CD4-positive, alpha-beta T cell treated with Interleukin-12 subunit alpha and Interleukin-12 subunit beta, for 1 hour (primary cell): ENCODE results near the gene ITGB8.

Source experiments
- DNase-seq: peaks from one replicate; pipeline ENCODE4 v3.0.0-alpha.2; 2020

Gene ITGB8

GRCh38 chr7:20344396-20344795, 13.7 kb downstream of the ITGB8 start:
- DNase-seq: no peak

- no peak for DNase-seq
These were observed 15.9 kb downstream of the ITGB8 start for GRCh38 chr7:20346577-20346976.

- DNase-seq: no peak
These were observed 17.0 kb downstream of the ITGB8 start for GRCh38 chr7:20347680-20348079.

GRCh38 chr7:20348125-20348807, 17.6 kb downstream of the ITGB8 start:
- no peak for DNase-seq

GRCh38 chr7:20350518-20350951, 19.8 kb downstream of the ITGB8 start:
- DNase-seq: no peak

GRCh38 chr7:20350996-20351692, 20.4 kb downstream of the ITGB8 start:
- no peak for DNase-seq

- DNase-seq: no peak
These were observed 21.2 kb downstream of the ITGB8 start for GRCh38 chr7:20351901-20352300.

- DNase-seq: no peak
These were observed 22.0 kb downstream of the ITGB8 start for GRCh38 chr7:20352573-20353306.

- DNase-seq: no peak
These were observed 24.2 kb downstream of the ITGB8 start for GRCh38 chr7:20354610-20355528.

GRCh38 chr7:20358106-20358505, 27.4 kb downstream of the ITGB8 start:
- DNase-seq: no peak

GRCh38 chr7:20358762-20359282, 28.1 kb downstream of the ITGB8 start:
- DNase-seq: no peak

- no peak for DNase-seq
These were observed 28.8 kb downstream of the ITGB8 start for GRCh38 chr7:20359341-20359963.

- no peak for DNase-seq
These were observed 32.0 kb downstream of the ITGB8 start for GRCh38 chr7:20362574-20363253.

GRCh38 chr7:20364571-20365196, 34.0 kb downstream of the ITGB8 start:
- no peak for DNase-seq

GRCh38 chr7:20365486-20365885, 34.8 kb downstream of the ITGB8 start:
- DNase-seq: no peak

GRCh38 chr7:20374399-20374798, 43.7 kb downstream of the ITGB8 start:
- no peak for DNase-seq

GRCh38 chr7:20376796-20377195, 46.1 kb downstream of the ITGB8 start:
- no peak for DNase-seq

GRCh38 chr7:20381406-20382034, 50.8 kb downstream of the ITGB8 start:
- DNase-seq: no peak

GRCh38 chr7:20383351-20383750, 52.7 kb downstream of the ITGB8 start:
- no peak for DNase-seq

GRCh38 chr7:20385126-20385525, 54.4 kb downstream of the ITGB8 start:
- DNase-seq: no peak
